IMR-90 (cell line): ENCODE measurements around the gene RANBP2. TPM values are rescaled to one million over a fixed set of nuclear protein-coding genes. Genes with fewer than 3 reads are reported as not detected.

ENCODE experiments used
- ATAC-seq: fragments of 200-7000 bp; cut with Tn5 transposase; 2 replicates; pipeline ENCODE4 v1.9.1; 2020; ENCODE audit warnings: low read depth, mild to moderate bottlenecking, moderate library complexity
- BruUV-seq: library from RNA; stranded (reverse); fragments of 400-500 nt; replicated peaks from 2 replicates; lab custom pipeline; 2021; lab: Mats Ljungman, UMichigan
- CTCF ChIA-PET: fragments of 300-600 bp; formaldehyde crosslinking; extraction: SDS; loops from one replicate; lab custom pipeline; 2021; ENCODE audit warnings: antibody characterized with exemption; lab: Yijun Ruan, JAX
- POLR2A ChIA-PET: fragments of 300-600 bp; sonication (Branson Sonifier 250); formaldehyde crosslinking; loops from one replicate; lab custom pipeline; 2022; ENCODE audit warnings: antibody characterized with exemption; ENCODE audit not compliant: unreplicated experiment; lab: Charles Lee
- DNase-seq: peaks from one replicate; pipeline ENCODE4 v3.0.0; 2013
- H2AFZ ChIP-seq: replicated peaks from 2 replicates; pipeline ENCODE3; 2013; ENCODE audit warnings: low read length, mild to moderate bottlenecking; ENCODE audit not compliant: poor library complexity
- H2AK5ac ChIP-seq: 2 replicates; pipeline ENCODE4 v1.6.1; 2013; ENCODE audit warnings: low read depth, low read length, inconsistent platforms
- H2AK9ac ChIP-seq: replicated peaks from 2 replicates; pipeline ENCODE3; 2013; ENCODE audit warnings: mild to moderate bottlenecking, low read depth, low read length, moderate library complexity; ENCODE audit not compliant: poor library complexity
- H2BK120ac ChIP-seq: 2 replicates; pipeline ENCODE4 v1.6.1; 2013; ENCODE audit warnings: low read depth, low read length, inconsistent platforms
- H2BK15ac ChIP-seq: 3 replicates; pipeline ENCODE4 v1.6.1; 2013; ENCODE audit warnings: low read depth, low read length, inconsistent platforms
- H2BK20ac ChIP-seq: 2 replicates; pipeline ENCODE4 v1.6.1; 2013; ENCODE audit warnings: low read depth, mild to moderate bottlenecking, inconsistent platforms, low read length, moderate library complexity
- H2BK5ac ChIP-seq: 2 replicates; pipeline ENCODE4 v1.6.1; 2013; ENCODE audit warnings: mild to moderate bottlenecking, low read depth, low read length, inconsistent platforms; ENCODE audit not compliant: poor library complexity, severe bottlenecking
- H3K14ac ChIP-seq: replicated peaks from 2 replicates; pipeline ENCODE4 v1.6.1; 2013; ENCODE audit warnings: low read depth, low read length, inconsistent platforms
- H3K18ac ChIP-seq: 2 replicates; pipeline ENCODE4 v1.6.1; 2013; ENCODE audit warnings: low read depth, low read length, control low read depth
- H3K23ac ChIP-seq: 2 replicates; pipeline ENCODE4 v1.6.1; 2013; ENCODE audit warnings: low read depth, low read length, inconsistent platforms
- H3K27ac ChIP-seq: 2 replicates; pipeline ENCODE4 v1.5.1; 2013; ENCODE audit warnings: mild to moderate bottlenecking, control low read depth, low read length; ENCODE audit not compliant: insufficient read depth
- H3K27me3 ChIP-seq: 2 replicates; pipeline ENCODE4 v1.6.1; 2013; ENCODE audit warnings: low read length; ENCODE audit not compliant: control insufficient read depth, insufficient read depth
- H3K36me3 ChIP-seq: 2 replicates; pipeline ENCODE4 v1.6.1; 2013; ENCODE audit warnings: low read length, mixed read lengths; ENCODE audit not compliant: control insufficient read depth, insufficient read depth
- H3K4ac ChIP-seq: 2 replicates; pipeline ENCODE4 v1.6.1; 2013; ENCODE audit warnings: low read depth, low read length, inconsistent platforms
- H3K4me1 ChIP-seq: 2 replicates; pipeline ENCODE4 v1.6.1; 2013; ENCODE audit warnings: low read length, mixed read lengths; ENCODE audit not compliant: control insufficient read depth, insufficient read depth
- H3K4me2 ChIP-seq: 2 replicates; pipeline ENCODE4 v1.6.1; 2013; ENCODE audit warnings: low read depth, mild to moderate bottlenecking, control low read depth, low read length, moderate library complexity
- H3K4me3 ChIP-seq: 2 replicates; pipeline ENCODE4 v1.5.1; 2013; ENCODE audit warnings: low read depth, mild to moderate bottlenecking, control low read depth, low read length, moderate library complexity; ENCODE audit not compliant: insufficient read depth
- H3K56ac ChIP-seq: 2 replicates; pipeline ENCODE4 v1.6.1; 2013; ENCODE audit warnings: low read length, inconsistent platforms; ENCODE audit not compliant: insufficient read depth; ENCODE audit errors: extremely low read depth
- H3K79me1 ChIP-seq, 2 experiments: 2 replicates each; pipeline ENCODE4 v1.6.1; 2013; ENCODE audit warnings: low read length in 2 of 2, inconsistent platforms in 1 of 2, low read depth in 1 of 2
- H3K9ac ChIP-seq: 2 replicates; pipeline ENCODE4 v1.6.1; 2013; ENCODE audit warnings: low read depth, low read length, control low read depth
- H3K9me1 ChIP-seq: 2 replicates; pipeline ENCODE4 v1.6.1; 2013; ENCODE audit warnings: low read length, inconsistent platforms; ENCODE audit not compliant: insufficient read depth
- H3K9me3 ChIP-seq: 2 replicates; pipeline ENCODE4 v1.6.1; 2013; ENCODE audit warnings: low read length; ENCODE audit not compliant: control insufficient read depth, insufficient read depth
- H4K20me1 ChIP-seq: 2 replicates; pipeline ENCODE4 v1.6.1; 2013; ENCODE audit warnings: low read length, inconsistent platforms; ENCODE audit not compliant: insufficient read depth
- H4K5ac ChIP-seq: 2 replicates; pipeline ENCODE4 v1.6.1; 2013; ENCODE audit warnings: mild to moderate bottlenecking, low read depth, low read length, control low read depth
- H4K8ac ChIP-seq, 2 experiments: 2 replicates each; pipeline ENCODE4 v1.6.1; 2013; ENCODE audit warnings: low read depth in 2 of 2, low read length in 2 of 2, control low read depth in 1 of 2, inconsistent platforms in 1 of 2
- H4K91ac ChIP-seq: 2 replicates; pipeline ENCODE4 v1.6.1; 2013; ENCODE audit warnings: low read depth, low read length, inconsistent platforms; ENCODE audit not compliant: insufficient read depth
- BHLHE40 ChIP-seq: fragments of 150-350 bp; IDR thresholded peaks from 2 replicates; pipeline ENCODE4 v1.6.1; 2016; ENCODE audit warnings: mild to moderate bottlenecking, low read depth, low read length
- CEBPB ChIP-seq: IDR thresholded peaks from 2 replicates; pipeline ENCODE4 v1.6.1; 2012; ENCODE audit warnings: low read depth, low read length, improper control_type of control experiment
- CHD1 ChIP-seq: IDR thresholded peaks from 2 replicates; pipeline ENCODE4 v1.6.1; 2012; ENCODE audit warnings: low read depth, low read length, improper control_type of control experiment
- CTCF ChIP-seq: conservative IDR thresholded peaks from 2 replicates; pipeline ENCODE4 v1.5.1; 2012; ENCODE audit warnings: mild to moderate bottlenecking, low read depth, low read length, improper control_type of control experiment
- ELK1 ChIP-seq: fragments of 150-350 bp; IDR thresholded peaks from 2 replicates; pipeline ENCODE4 v1.6.1; 2016; ENCODE audit warnings: low read depth, mild to moderate bottlenecking, low read length, moderate library complexity, borderline replicate concordance
- FOS ChIP-seq: fragments of 150-350 bp; IDR thresholded peaks from 2 replicates; pipeline ENCODE4 v1.6.1; 2016; ENCODE audit warnings: low read depth, low read length
- MAFK ChIP-seq: IDR thresholded peaks from 2 replicates; pipeline ENCODE4 v1.6.1; 2012; ENCODE audit warnings: low read depth, low read length, improper control_type of control experiment
- MAZ ChIP-seq: IDR thresholded peaks from 2 replicates; pipeline ENCODE4 v1.6.1; 2012; ENCODE audit warnings: low read depth, mild to moderate bottlenecking, low read length, improper control_type of control experiment, moderate library complexity, borderline replicate concordance
- MXI1 ChIP-seq: IDR thresholded peaks from 2 replicates; pipeline ENCODE4 v1.6.1; 2012; ENCODE audit warnings: low read depth, mild to moderate bottlenecking, low read length, moderate library complexity, borderline replicate concordance
- NFE2L2 ChIP-seq: fragments of 150-350 bp; IDR thresholded peaks from 2 replicates; pipeline ENCODE4 v1.6.1; 2016; ENCODE audit warnings: low read depth, mild to moderate bottlenecking, low read length
- POLR2A ChIP-seq: IDR thresholded peaks from 2 replicates; pipeline ENCODE4 v1.6.1; 2012; ENCODE audit warnings: mild to moderate bottlenecking, low read depth, low read length
- RAD21 ChIP-seq: IDR thresholded peaks from 2 replicates; pipeline ENCODE4 v1.6.1; 2012; ENCODE audit warnings: low read length, improper control_type of control experiment
- RCOR1 ChIP-seq: IDR thresholded peaks from 2 replicates; pipeline ENCODE4 v1.6.1; 2012; ENCODE audit warnings: mild to moderate bottlenecking, low read length, improper control_type of control experiment; ENCODE audit not compliant: insufficient replicate concordance
- RFX5 ChIP-seq: IDR thresholded peaks from 2 replicates; pipeline ENCODE4 v1.8.0; 2012; ENCODE audit warnings: low read depth, mild to moderate bottlenecking, low read length, moderate library complexity
- SMC3 ChIP-seq: fragments of 150-350 bp; IDR thresholded peaks from 2 replicates; pipeline ENCODE4 v1.6.1; 2016; ENCODE audit warnings: low read depth, mild to moderate bottlenecking, antibody characterized with exemption, low read length, moderate library complexity
- WGBS, 2 experiments: methylation state at CpG; one replicate each; pipeline versions ENCODE4 v1.1.5 to v1.1.7; 2013; ENCODE audit warnings: missing lambda C conversion rate in 2 of 2; ENCODE audit not compliant: insufficient read length in 1 of 2; ENCODE audit errors: extremely low coverage in 2 of 2; 5-methylcytosine and 5-hydroxymethylcytosine counted together
- dilution Hi-C: fragments of 300-500 bp; cut with HindIII; formaldehyde crosslinking; loops from one replicate; pipeline ENCODE4 v1.14.3; 2018; ENCODE audit warnings: low sequenced_read_pairs; ENCODE audit not compliant: unreplicated experiment
- in situ Hi-C: fragments of 300-500 bp; cut with MboI; formaldehyde crosslinking; loops from 3 replicates; pipeline ENCODE4 v1.14.3; 2019; ENCODE audit warnings: low sequenced_read_pairs, inconsistent platforms, mixed read lengths
- intact Hi-C: fragments of 100-400 bp; cut with micrococcal nuclease; formaldehyde crosslinking; loops from 2 replicates; pipeline ENCODE4 v1.10.0; 2022
- polyA plus RNA-seq, 3 experiments: library from polyadenylated mRNA; depleted of rRNA; stranded (reverse); fragments of >200 nt; gene quantifications; 2 replicates each; pipeline ENCODE4 v1.2.3, GENCODE V29; 2012; ENCODE audit warnings: low replicate concordance in 1 of 3
- total RNA-seq: library from RNA; depleted of rRNA; stranded (reverse); fragments of >200 nt; gene quantifications from 2 replicates; pipeline ENCODE4 v1.2.3, GENCODE V29; 2012
- TF ChIP-seq, protein P1 (sequence below): fragments of 150-350 bp; IDR thresholded peaks from 2 replicates; pipeline ENCODE4 v1.6.1; 2017; ENCODE audit warnings: mild to moderate bottlenecking, antibody characterized with exemption, low read length, low read depth

The RANBP2 gene
- total and polyA plus RNA-seq, 2 of the 4 experiments (the other 2 are of a cell fraction) = 9.8 to 64.9 TPM

GRCh38 chr2:108701208-108701607 is 18.1 kb upstream of the RANBP2 start:
- TF ChIP-seq CEBPB (no peak), SMC3 (no peak), ELK1 (no peak), RFX5 (no peak), CTCF (no peak), FOS (no peak), NFE2L2 (no peak), MXI1 (no peak), RAD21 (no peak), POLR2A (no peak), MAZ (no peak), BHLHE40 (no peak), CHD1 (no peak), RCOR1 (no peak), MAFK (no peak)
- TF ChIP-seq, protein P1, sequence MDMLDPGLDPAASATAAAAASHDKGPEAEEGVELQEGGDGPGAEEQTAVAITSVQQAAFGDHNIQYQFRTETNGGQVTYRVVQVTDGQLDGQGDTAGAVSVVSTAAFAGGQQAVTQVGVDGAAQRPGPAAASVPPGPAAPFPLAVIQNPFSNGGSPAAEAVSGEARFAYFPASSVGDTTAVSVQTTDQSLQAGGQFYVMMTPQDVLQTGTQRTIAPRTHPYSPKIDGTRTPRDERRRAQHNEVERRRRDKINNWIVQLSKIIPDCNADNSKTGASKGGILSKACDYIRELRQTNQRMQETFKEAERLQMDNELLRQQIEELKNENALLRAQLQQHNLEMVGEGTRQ = no peak
- H3K9me1 ChIP-seq = no peaks in the 10 kb centered on the region
- ChIA-PET CTCF (no interaction called here), POLR2A (interaction anchor here (0.5 kb wide), 1 partner anchor 84 kb away, joined by 3 read pairs; no protein-coding TSS in a partner anchor)
- H3K27ac ChIP-seq = no peak overlapping the region
- in situ Hi-C loops = no loop called here
- H3K79me1 ChIP-seq = no peaks in the 10 kb centered on the region
- H2BK20ac ChIP-seq = no peak overlapping the region
- no peak overlapping the region for H3K4me3 ChIP-seq
- H3K14ac ChIP-seq = no peak overlapping the region
- no peak overlapping the region for H3K18ac ChIP-seq
- no peaks in the 10 kb centered on the region for H4K20me1 ChIP-seq
- no peak overlapping the region for H2BK5ac ChIP-seq
- H2BK15ac ChIP-seq = no peak overlapping the region
- H2AFZ ChIP-seq = no peak overlapping the region
- ATAC-seq (no peak), DNase-seq (no peak)
- no peak overlapping the region for H3K23ac ChIP-seq
- no peak overlapping the region for H2AK9ac ChIP-seq
- H2BK120ac ChIP-seq = no peak overlapping the region
- dilution Hi-C loops = no loop called here
- H3K36me3 ChIP-seq = no peaks in the 10 kb centered on the region
- no CpG with 5 or more reads among the region's 3 CpGs for WGBS, 2 experiments
- no peaks in the 10 kb centered on the region for H3K27me3 ChIP-seq
- H2AK5ac ChIP-seq = no peak overlapping the region
- H3K4me1 ChIP-seq = no peaks in the 10 kb centered on the region
- H3K9me3 ChIP-seq = no peaks in the 10 kb centered on the region
- H4K91ac ChIP-seq = no peak overlapping the region
- no peak overlapping the region for H3K4ac ChIP-seq
- intact Hi-C loops = no loop called here
- no peak overlapping the region for H3K4me2 ChIP-seq
- H3K56ac ChIP-seq = no peak overlapping the region
- no peak overlapping the region for H3K9ac ChIP-seq
- no TSS peak for BruUV-seq
- no peak overlapping the region for H4K5ac ChIP-seq
- H4K8ac ChIP-seq = no peak overlapping the region
